GM18858 (cell line): ENCODE data around the gene FRY.

Source experiments
- ATAC-seq: cut with Tn5 transposase; IDR thresholded peaks from one replicate; pipeline ENCODE4 v1.9.1; 2021; ENCODE audit not compliant: unreplicated experiment

FRY gene

GRCh38 chr13:32125751-32126150 lies 94.2 kb downstream of the FRY start:
- ATAC-seq, result no peak

- ATAC-seq, result no peak
Measured at GRCh38 chr13:32126278-32126677, 94.7 kb downstream of the FRY start.

GRCh38 chr13:32126756-32127155 lies 95.2 kb downstream of the FRY start:
- no peak for ATAC-seq

GRCh38 chr13:32127691-32128090 lies 96.1 kb downstream of the FRY start:
- no peak for ATAC-seq

- no peak for ATAC-seq
Measured at GRCh38 chr13:32134241-32135055, 102.9 kb downstream of the FRY start.

GRCh38 chr13:32135056-32135390 lies 103.4 kb downstream of the FRY start:
- ATAC-seq, result no peak

GRCh38 chr13:32135655-32136054 lies 104.1 kb downstream of the FRY start:
- ATAC-seq, result no peak

- ATAC-seq, result no peak
Measured at GRCh38 chr13:32136061-32136460, 104.5 kb downstream of the FRY start.

- no peak for ATAC-seq
Measured at GRCh38 chr13:32136716-32137115, 105.1 kb downstream of the FRY start.

GRCh38 chr13:32139251-32139650 lies 107.7 kb downstream of the FRY start:
- no peak for ATAC-seq

GRCh38 chr13:32140109-32140508 lies 108.5 kb downstream of the FRY start:
- ATAC-seq, result no peak

- no peak for ATAC-seq
Measured at GRCh38 chr13:32141462-32141861, 109.9 kb downstream of the FRY start.

GRCh38 chr13:32142115-32142514 lies 110.5 kb downstream of the FRY start:
- ATAC-seq, result no peak

GRCh38 chr13:32142956-32143375 lies 111.4 kb downstream of the FRY start:
- ATAC-seq, result no peak

GRCh38 chr13:32147193-32147592 lies 115.6 kb downstream of the FRY start:
- no peak for ATAC-seq

- no peak for ATAC-seq
Measured at GRCh38 chr13:32147976-32148375, 116.4 kb downstream of the FRY start.

GRCh38 chr13:32150239-32150638 lies 118.7 kb downstream of the FRY start:
- ATAC-seq, result no peak

- no peak for ATAC-seq
Measured at GRCh38 chr13:32150794-32151193, 119.2 kb downstream of the FRY start.

- no peak for ATAC-seq
Measured at GRCh38 chr13:32151240-32151639, 119.7 kb downstream of the FRY start.

GRCh38 chr13:32153056-32153455 lies 121.5 kb downstream of the FRY start:
- no peak for ATAC-seq

- no peak for ATAC-seq
Measured at GRCh38 chr13:32159137-32159869, 127.7 kb downstream of the FRY start.

GRCh38 chr13:32162395-32163005 lies 130.9 kb downstream of the FRY start:
- ATAC-seq, result no peak
